Upper lobe of left lung (tissue), 6 donors: ENCODE data around the gene HSPA4L. TPM values are rescaled to one million over a fixed set of nuclear protein-coding genes. Genes with fewer than 3 reads are reported as not detected.

Source experiments
- ATAC-seq, 2 donors: fragments of 200-7000 bp; cut with Tn5 transposase; one replicate each; pipeline ENCODE4 v1.9.1; 2022; ENCODE audit warnings: mild to moderate bottlenecking in 2 of 2, moderate library complexity in 2 of 2; ENCODE audit not compliant: low FRiP score in 2 of 2
- DNase-seq, 2 donors: peaks; one replicate each; pipeline ENCODE4 v3.0.0-alpha.2; 2019 to 2020
- H3K27ac ChIP-seq, 4 donors: fragments of 200-600 bp; sonication (generic); one replicate each; pipeline ENCODE4 v1.5.1; 2016 to 2019
- H3K27me3 ChIP-seq, 4 donors: fragments of 200-600 bp; sonication (generic); one replicate each; pipeline ENCODE4 v1.5.1; 2017 to 2019
- H3K36me3 ChIP-seq, 4 donors: fragments of 200-600 bp; sonication (generic); one replicate each; pipeline ENCODE4 v1.5.1; 2016 to 2019
- H3K4me1 ChIP-seq, 4 donors: fragments of 200-600 bp; sonication (generic); one replicate each; pipeline ENCODE4 v1.5.1; 2018 to 2019
- H3K4me3 ChIP-seq, 4 donors: fragments of 200-600 bp; sonication (generic); one replicate each; pipeline ENCODE4 v1.5.1; 2017 to 2019; ENCODE audit warnings: mild to moderate bottlenecking in 2 of 4, moderate library complexity in 1 of 4
- H3K9me3 ChIP-seq, 4 donors: fragments of 200-600 bp; sonication (generic); one replicate each; pipeline ENCODE4 v1.5.1; 2018 to 2019
- CTCF ChIP-seq, 6 experiments: fragments of 450-650 bp in 4 of 6; fragments of 200-600 bp in 2 of 6; sonication (generic) in 2 of 6; IDR thresholded peaks; one replicate each; pipeline ENCODE4 v1.5.1; 2016 to 2019; ENCODE audit warnings: antibody characterized with exemption in 6 of 6
- EP300 ChIP-seq, 4 donors: sonication (generic); formaldehyde crosslinking; IDR thresholded peaks; one replicate each; pipeline ENCODE4 v1.5.1; 2017; ENCODE audit warnings: antibody characterized with exemption in 4 of 4, control low read depth in 2 of 4
- POLR2A ChIP-seq, 4 donors: fragments of 450-650 bp; IDR thresholded peaks; one replicate each; pipeline ENCODE4 v1.5.1; 2016 to 2017; ENCODE audit warnings: antibody characterized with exemption in 4 of 4, mild to moderate bottlenecking in 2 of 4
- POLR2AphosphoS5 ChIP-seq, 2 donors: sonication (generic); formaldehyde crosslinking; IDR thresholded peaks; one replicate each; pipeline ENCODE4 v1.5.1; 2017; ENCODE audit warnings: antibody characterized with exemption in 2 of 2
- WGBS, 2 donors: methylation state at CpG; one replicate each; pipeline ENCODE4 v1.1.5; 2017 to 2018; 5-methylcytosine and 5-hydroxymethylcytosine counted together
- total RNA-seq, 6 donors: library from RNA; depleted of rRNA in 4 of 6; stranded (reverse); fragments of >200 nt in 4 of 6; gene quantifications; one replicate each; pipeline versions ENCODE4 v1.1.0 to v1.2.1, GENCODE V29; 2016 to 2021
- donor health status: DM: no; HTN: no; CAD: no; lungs with moderate emphysema.
- donor health status: DM: no; HTN: yes; CAD: no; lungs with severe emphysema.

The HSPA4L gene
- total RNA-seq, 6 donors from 2014 or later = 1.3 to 7.7 (median 2.5) TPM

GRCh38 chr4:127741247-127741646 lies 40.9 kb upstream of the HSPA4L start:
- ATAC-seq (no peak), DNase-seq (no peak)
- Histone ChIP-seq H3K27ac (no peak overlapping the region), H3K4me3 (no peak overlapping the region), H3K9me3 (no peaks in the 10 kb centered on the region), H3K36me3 (no peaks in the 10 kb centered on the region), H3K4me1 (no peaks in the 10 kb centered on the region), H3K27me3 (no peaks in the 10 kb centered on the region)
- TF ChIP-seq EP300 (IDR thresholded peaks at IDR 0.05) (no peak), POLR2A (IDR thresholded peaks at IDR 0.05) (no peak), CTCF (IDR thresholded peaks at IDR 0.05) (no peak), POLR2AphosphoS5 (IDR thresholded peaks at IDR 0.05) (no peak)
- 100% methylated on average over 1 of the region's 1 CpG for WGBS, 2 donors

- ATAC-seq (no peak), DNase-seq (no peak)
- no peak for TF ChIP-seq CTCF (IDR thresholded peaks at IDR 0.05)
- no peak for TF ChIP-seq POLR2A (IDR thresholded peaks at IDR 0.05)
- no peak for TF ChIP-seq EP300 (IDR thresholded peaks at IDR 0.05)
- TF ChIP-seq POLR2AphosphoS5 (IDR thresholded peaks at IDR 0.05) = no peak
- Histone ChIP-seq H3K9me3 (peaks cover 0 to 7% (median 0%) of the 10 kb centered on the region in 4 donors), H3K27ac (no peak overlapping the region), H3K27me3 (no peaks in the 10 kb centered on the region), H3K4me1 (no peaks in the 10 kb centered on the region), H3K4me3 (no peak overlapping the region), H3K36me3 (no peaks in the 10 kb centered on the region)
- WGBS, 2 donors = 91 to 92% methylated on average over 3 to 4 of the region's 4 CpGs
Observed at GRCh38 chr4:127747883-127748282, 34.2 kb upstream of the HSPA4L start.

- 85 to 89% methylated on average over 2 of the region's 2 CpGs for WGBS, 2 donors
- H3K27me3 ChIP-seq = no peaks in the 10 kb centered on the region
Observed at GRCh38 chr4:127748957-127749356, 33.2 kb upstream of the HSPA4L start.

GRCh38 chr4:127756906-127757305 lies 25.2 kb upstream of the HSPA4L start:
- 77 to 85% methylated on average over 2 of the region's 2 CpGs for WGBS, 2 donors
- H3K4me1 ChIP-seq = no peaks in the 10 kb centered on the region

More at GRCh38 chr4:127748957-127749356, 33.2 kb upstream of the HSPA4L start:
- H3K27ac ChIP-seq = no peak overlapping the region
- no peak overlapping the region for H3K4me3 ChIP-seq
- no peak for TF ChIP-seq POLR2A (IDR thresholded peaks at IDR 0.05)
- no peak for TF ChIP-seq POLR2AphosphoS5 (IDR thresholded peaks at IDR 0.05)
- no peak for TF ChIP-seq EP300 (IDR thresholded peaks at IDR 0.05)
- TF ChIP-seq CTCF (IDR thresholded peaks at IDR 0.05) = no peak
- no peaks in the 10 kb centered on the region for H3K36me3 ChIP-seq
- DNase-seq = no peak
- no peaks in the 10 kb centered on the region for H3K4me1 ChIP-seq
- no peak for ATAC-seq
- H3K9me3 ChIP-seq = peaks cover 0 to 7% (median 0%) of the 10 kb centered on the region in 4 donors

More at GRCh38 chr4:127756906-127757305, 25.2 kb upstream of the HSPA4L start:
- DNase-seq = no peak
- Histone ChIP-seq H3K4me3 (no peak overlapping the region), H3K27ac (no peak overlapping the region), H3K9me3 (peaks cover 0 to 4% (median 0%) of the 10 kb centered on the region in 4 donors), H3K36me3 (no peaks in the 10 kb centered on the region), H3K27me3 (no peaks in the 10 kb centered on the region)
- no peak for TF ChIP-seq CTCF (IDR thresholded peaks at IDR 0.05)
- TF ChIP-seq POLR2A (IDR thresholded peaks at IDR 0.05) = no peak
- no peak for TF ChIP-seq POLR2AphosphoS5 (IDR thresholded peaks at IDR 0.05)
- ATAC-seq = no peak
